ENCODE data around the gene SEC24A. TPM values are rescaled to one million over a fixed set of nuclear protein-coding genes. Genes with fewer than 3 reads are reported as not detected.

The SEC24A gene
- total RNA-seq, 1 donor = 30.0 TPM

DNA sequence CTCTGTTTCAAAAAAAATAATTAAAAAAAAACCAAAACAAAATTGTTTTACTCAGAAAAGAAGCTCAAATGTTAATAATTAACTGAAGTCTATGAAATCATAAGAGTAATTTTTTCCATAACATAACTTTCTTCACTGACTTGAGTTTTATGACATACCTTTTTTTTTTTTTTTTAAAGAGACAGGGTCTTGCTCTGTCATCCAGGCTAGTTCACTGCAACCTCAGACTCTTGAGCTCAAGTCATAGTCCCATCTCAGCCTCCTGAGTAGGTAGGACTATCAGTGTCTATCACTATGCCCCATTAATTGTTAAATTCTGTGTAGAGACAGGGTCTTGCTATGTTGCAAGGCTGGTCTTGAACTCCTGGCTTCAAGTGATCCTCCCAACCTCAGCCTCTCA is 37.9 kb upstream of the SEC24A start:
- no peaks in the 10 kb centered on the region for H3K27me3 ChIP-seq (ENCODE audit: insufficient read depth, low read length)
- H4K20me1 ChIP-seq (ENCODE audit: insufficient read depth, low read length) = no peaks in the 10 kb centered on the region
- H2AFZ ChIP-seq (ENCODE audit: low read length) = no peak overlapping the region
- no peaks in the 10 kb centered on the region for H3K9me3 ChIP-seq (ENCODE audit: low read depth, low read length)
- no peak overlapping the region for H3K27ac ChIP-seq (ENCODE audit: low read depth, low read length)
- no peaks in the 10 kb centered on the region for H3K4me1 ChIP-seq (ENCODE audit: insufficient read depth, low read length)
- H3K4me3 ChIP-seq (ENCODE audit: insufficient read depth, low read length) = no peak overlapping the region
- H3K79me2 ChIP-seq (ENCODE audit: insufficient read depth, low read length) = no peaks in the 10 kb centered on the region
- no peak overlapping the region for H3K4me2 ChIP-seq (ENCODE audit: insufficient read depth, low read length)
- DNase-seq (ENCODE audit: insufficient read length, low spot score, missing footprints) = no peak
- TF ChIP-seq CTCF (IDR thresholded peaks at IDR 0.05; ENCODE audit: extremely low read depth, low read depth, low read length) = no peak
- peaks cover 57% of the 10 kb centered on the region for H3K36me3 ChIP-seq (ENCODE audit: insufficient read depth, low read length)

- Histone ChIP-seq H3K36me3 (ENCODE audit: insufficient read depth, low read length) (peaks cover 49% of the 10 kb centered on the region), H3K27ac (ENCODE audit: low read depth, low read length) (no peak overlapping the region), H2AFZ (ENCODE audit: low read length) (no peak overlapping the region), H4K20me1 (ENCODE audit: insufficient read depth, low read length) (no peaks in the 10 kb centered on the region), H3K27me3 (ENCODE audit: insufficient read depth, low read length) (no peaks in the 10 kb centered on the region), H3K9me3 (ENCODE audit: low read depth, low read length) (no peaks in the 10 kb centered on the region), H3K4me2 (ENCODE audit: insufficient read depth, low read length) (no peak overlapping the region), H3K4me1 (ENCODE audit: insufficient read depth, low read length) (no peaks in the 10 kb centered on the region), H3K79me2 (ENCODE audit: insufficient read depth, low read length) (no peaks in the 10 kb centered on the region), H3K4me3 (ENCODE audit: insufficient read depth, low read length) (no peak overlapping the region)
- TF ChIP-seq CTCF (IDR thresholded peaks at IDR 0.05; ENCODE audit: extremely low read depth, low read depth, low read length) = no peak
- no peak for DNase-seq (ENCODE audit: insufficient read length, low spot score, missing footprints)
Observed at GRCh38 chr5:134611515-134611914, 37.1 kb upstream of the SEC24A start.

DNA sequence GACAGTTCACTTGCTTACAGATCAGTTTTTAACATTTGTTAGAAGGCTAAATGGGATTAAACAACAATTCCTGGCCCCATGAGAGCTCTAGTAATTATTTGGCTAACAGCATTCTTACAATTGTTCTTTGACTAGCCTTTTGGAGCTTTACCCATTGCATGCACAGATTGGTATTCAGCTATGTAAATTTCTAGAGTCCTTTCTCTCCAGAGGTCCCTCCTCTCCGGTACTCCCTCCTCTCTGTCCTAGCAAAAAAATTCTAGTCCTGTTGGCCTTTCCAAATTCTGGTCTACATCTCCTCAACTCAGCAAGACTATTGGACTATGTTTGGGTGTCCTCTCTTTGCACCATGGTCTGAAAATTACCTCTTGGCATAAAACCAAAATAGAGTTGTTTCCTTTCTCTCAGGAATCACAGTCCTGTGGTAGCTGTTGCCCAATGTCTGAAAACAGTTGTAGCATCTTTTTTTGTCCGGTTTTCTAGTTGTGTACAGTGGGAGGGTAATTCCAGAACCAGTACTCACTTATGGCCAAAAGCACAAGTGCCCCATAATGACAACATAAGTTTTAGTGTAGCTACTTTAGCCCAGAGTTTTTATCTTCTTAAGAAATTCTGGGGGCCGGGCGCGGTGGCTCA is 34.0 kb upstream of the SEC24A start:
- Histone ChIP-seq H3K36me3 (ENCODE audit: insufficient read depth, low read length) (peaks cover 38% of the 10 kb centered on the region), H3K27me3 (ENCODE audit: insufficient read depth, low read length) (no peaks in the 10 kb centered on the region), H3K4me3 (ENCODE audit: insufficient read depth, low read length) (no peak overlapping the region), H3K27ac (ENCODE audit: low read depth, low read length) (no peak overlapping the region), H4K20me1 (ENCODE audit: insufficient read depth, low read length) (no peaks in the 10 kb centered on the region), H3K4me1 (ENCODE audit: insufficient read depth, low read length) (no peaks in the 10 kb centered on the region), H2AFZ (ENCODE audit: low read length) (no peak overlapping the region), H3K79me2 (ENCODE audit: insufficient read depth, low read length) (no peaks in the 10 kb centered on the region), H3K4me2 (ENCODE audit: insufficient read depth, low read length) (no peak overlapping the region), H3K9me3 (ENCODE audit: low read depth, low read length) (no peaks in the 10 kb centered on the region)
- no peak for TF ChIP-seq CTCF (IDR thresholded peaks at IDR 0.05; ENCODE audit: extremely low read depth, low read depth, low read length)
- DNase-seq (ENCODE audit: insufficient read length, low spot score, missing footprints) = no peak

DNA sequence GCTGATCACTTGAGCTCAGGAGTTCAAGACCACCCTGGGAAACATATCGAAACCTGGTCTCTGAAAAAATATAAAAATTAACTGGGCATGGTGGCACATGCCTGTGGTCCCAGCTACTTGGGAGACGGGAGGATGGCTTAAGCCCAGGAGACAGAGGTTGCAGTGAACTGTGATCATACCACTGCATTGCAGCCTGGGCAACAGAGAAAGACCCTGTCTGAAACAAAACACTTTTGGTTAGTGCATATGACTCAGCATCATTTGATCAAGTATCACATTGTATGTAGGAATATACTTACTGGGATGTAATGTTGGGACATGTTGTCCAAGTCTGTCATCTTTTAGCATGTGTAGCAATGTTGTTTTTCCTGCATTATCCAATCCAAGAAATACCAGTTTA is 28.0 kb upstream of the SEC24A start:
- peaks cover 49% of the 10 kb centered on the region for H3K36me3 ChIP-seq (ENCODE audit: insufficient read depth, low read length)
- peaks cover 18% of the 10 kb centered on the region for H3K79me2 ChIP-seq (ENCODE audit: insufficient read depth, low read length)
- DNase-seq (ENCODE audit: insufficient read length, low spot score, missing footprints) = no peak
- H3K27ac ChIP-seq (ENCODE audit: low read depth, low read length) = no peak overlapping the region
- TF ChIP-seq CTCF (IDR thresholded peaks at IDR 0.05; ENCODE audit: extremely low read depth, low read depth, low read length) = no peak
- H3K4me1 ChIP-seq (ENCODE audit: insufficient read depth, low read length) = no peaks in the 10 kb centered on the region
- no peaks in the 10 kb centered on the region for H3K27me3 ChIP-seq (ENCODE audit: insufficient read depth, low read length)
- no peak overlapping the region for H3K4me2 ChIP-seq (ENCODE audit: insufficient read depth, low read length)
- no peaks in the 10 kb centered on the region for H3K9me3 ChIP-seq (ENCODE audit: low read depth, low read length)
- peaks cover 2% of the 10 kb centered on the region for H4K20me1 ChIP-seq (ENCODE audit: insufficient read depth, low read length)
- no peak overlapping the region for H2AFZ ChIP-seq (ENCODE audit: low read length)
- no peak overlapping the region for H3K4me3 ChIP-seq (ENCODE audit: insufficient read depth, low read length)
